B cell (primary cell): ENCODE measurements around the gene CA5A. TPM values are rescaled to one million over a fixed set of nuclear protein-coding genes. Genes with fewer than 3 reads are reported as not detected.

Experiments used
- ATAC-seq: fragments of 200-7000 bp; cut with Tn5 transposase; one replicate; pipeline ENCODE4 v1.10.0; 2021; ENCODE audit warnings: low read depth, mild to moderate bottlenecking, moderate number of reproducible peaks, moderate library complexity
- CTCF ChIA-PET: fragments of 350-600 bp; sonication (Branson Sonifier 250); formaldehyde crosslinking; loops from one replicate; lab custom pipeline; 2021; ENCODE audit warnings: antibody characterized with exemption, inconsistent platforms; lab: Charles Lee
- POLR2A ChIA-PET: fragments of 350-600 bp; sonication (Branson Sonifier 250); formaldehyde crosslinking; loops from one replicate; lab custom pipeline; 2021; ENCODE audit warnings: antibody characterized with exemption; lab: Charles Lee
- DNase-seq: peaks from one replicate; pipeline ENCODE4 v3.0.0; 2013
- H2AFZ ChIP-seq: 2 replicates; pipeline ENCODE4 v1.6.1; 2012; ENCODE audit warnings: mild to moderate bottlenecking, low read depth, low read length; ENCODE audit not compliant: insufficient read depth, poor library complexity, severe bottlenecking
- H3K27ac ChIP-seq, 2 donors: 1 replicate in 1 of 2; 2 replicates in 1 of 2; pipeline ENCODE4 v1.5.1; 2012 to 2013; ENCODE audit warnings: low read length in 2 of 2, mild to moderate bottlenecking in 2 of 2, moderate library complexity in 1 of 2
- H3K27me3 ChIP-seq, 4 experiments: fragments of 200-600 bp in 1 of 4; sonication (generic) in 1 of 4; replicated peaks in 1 of 4; 1 replicate in 2 of 4; 2 replicates in 2 of 4; pipeline versions ENCODE4 v1.6.1 to v1.7.0; 2013 to 2016; ENCODE audit warnings: low read length in 3 of 4, mild to moderate bottlenecking in 2 of 4, mixed read lengths in 1 of 4, moderate library complexity in 1 of 4; ENCODE audit not compliant: insufficient read depth in 4 of 4, control insufficient read depth in 3 of 4; ENCODE audit errors: control extremely low read depth in 1 of 4
- H3K36me3 ChIP-seq, 2 experiments: replicated peaks in 1 of 2; 1 replicate in 1 of 2; 2 replicates in 1 of 2; pipeline versions ENCODE4 v1.6.1 to v1.7.1; 2013; ENCODE audit warnings: low read length in 1 of 2; ENCODE audit not compliant: insufficient read depth in 2 of 2, control insufficient read depth in 1 of 2; ENCODE audit errors: control extremely low read depth in 1 of 2, extremely low read depth in 1 of 2
- H3K4me1 ChIP-seq, 2 donors: fragments of 200-600 bp in 1 of 2; sonication (generic) in 1 of 2; 1 replicate in 1 of 2; 2 replicates in 1 of 2; pipeline versions ENCODE4 v1.5.1 to v1.6.1; 2013 to 2017; ENCODE audit warnings: low read length in 2 of 2; ENCODE audit not compliant: control insufficient read depth in 2 of 2, insufficient read depth in 2 of 2
- H3K4me2 ChIP-seq: replicated peaks from 2 replicates; pipeline ENCODE3; 2012; ENCODE audit warnings: mild to moderate bottlenecking, low read depth, low read length; ENCODE audit not compliant: poor library complexity, severe bottlenecking
- H3K4me3 ChIP-seq, 5 experiments: fragments of 200-600 bp in 1 of 5; sonication (generic) in 1 of 5; 1 replicate in 3 of 5; 2 replicates in 2 of 5; pipeline versions ENCODE4 v1.5.1 to v1.7.0; 2011 to 2016; ENCODE audit warnings: low read length in 4 of 5, mild to moderate bottlenecking in 4 of 5, low read depth in 2 of 5, control low read depth in 1 of 5, moderate library complexity in 1 of 5; ENCODE audit not compliant: insufficient read depth in 1 of 5; ENCODE audit errors: control extremely low read depth in 1 of 5, extremely low read depth in 1 of 5
- H3K79me2 ChIP-seq: fragments of 200-600 bp; sonication (generic); one replicate; pipeline ENCODE4 v1.6.0; 2016; ENCODE audit warnings: low read length; ENCODE audit not compliant: control insufficient read depth, insufficient read depth
- H3K9ac ChIP-seq: fragments of 200-600 bp; sonication (generic); 2 replicates; pipeline ENCODE4 v1.6.1; 2017; ENCODE audit warnings: mild to moderate bottlenecking, low read length, moderate library complexity
- H3K9me3 ChIP-seq, 3 donors: one replicate each; pipeline versions ENCODE4 v1.6.1 to v1.7.1; 2013; ENCODE audit warnings: low read length in 2 of 3; ENCODE audit not compliant: control insufficient read depth in 2 of 3, insufficient read depth in 1 of 3; ENCODE audit errors: control extremely low read depth in 1 of 3
- H4K20me1 ChIP-seq: 2 replicates; pipeline ENCODE4 v1.6.0; 2012; ENCODE audit warnings: mild to moderate bottlenecking, low read length; ENCODE audit not compliant: insufficient read depth, control insufficient read depth, poor library complexity, severe bottlenecking
- H3K27ac Mint-ChIP-seq: one replicate; pipeline ENCODE4 v1.8.0; 2021; ENCODE audit warnings: mixed read lengths
- H3K27me3 Mint-ChIP-seq: one replicate; pipeline ENCODE4 v1.8.0; 2021; ENCODE audit warnings: mixed read lengths
- H3K4me1 Mint-ChIP-seq: one replicate; pipeline ENCODE4 v1.8.0; 2021; ENCODE audit warnings: mixed read lengths
- H3K4me3 Mint-ChIP-seq: one replicate; pipeline ENCODE4 v1.8.0; 2021; ENCODE audit warnings: mixed read lengths
- H3K9me3 Mint-ChIP-seq: one replicate; pipeline ENCODE4 v1.8.0; 2022; ENCODE audit warnings: mixed read lengths; ENCODE audit not compliant: insufficient read depth
- EZH2 ChIP-seq: IDR thresholded peaks from 2 replicates; pipeline ENCODE4 v1.6.1; 2012; ENCODE audit warnings: borderline replicate concordance, low read depth, mild to moderate bottlenecking, moderate library complexity, low read length; ENCODE audit not compliant: insufficient read depth, poor library complexity, severe bottlenecking
- WGBS: methylation state at CpG from one replicate; pipeline ENCODE4 v1.1.5; 2013; ENCODE audit warnings: missing lambda C conversion rate; ENCODE audit not compliant: insufficient coverage; 5-methylcytosine and 5-hydroxymethylcytosine counted together
- intact Hi-C: fragments of 100-400 bp; cut with micrococcal nuclease; formaldehyde crosslinking; loops from one replicate; pipeline ENCODE4 v1.10.0; 2022
- polyA plus RNA-seq: library from polyadenylated mRNA; depleted of rRNA; stranded (reverse); fragments of >200 nt; gene quantifications from 2 replicates; pipeline ENCODE4 v1.2.3, GENCODE V29; 2012
- total RNA-seq, 2 donors: library from RNA; stranded (reverse); fragments of 120-200 nt in 1 of 2; gene quantifications; 1 replicate in 1 of 2; 2 replicates in 1 of 2; pipeline versions ENCODE4 v1.2.3 to v1.2.4, GENCODE V29; 2013 to 2022
- TF ChIP-seq, protein P1 (sequence below): fragments of 200-600 bp; IDR thresholded peaks from one replicate; pipeline ENCODE4 v1.8.0; 2022; ENCODE audit warnings: antibody characterized with exemption, mild to moderate bottlenecking

CA5A gene
- total and polyA plus RNA-seq, 2 donors (not counting 1 experiment from before 2014, with no cell fraction given), result 0.27 TPM; not detected in 1

DNA sequence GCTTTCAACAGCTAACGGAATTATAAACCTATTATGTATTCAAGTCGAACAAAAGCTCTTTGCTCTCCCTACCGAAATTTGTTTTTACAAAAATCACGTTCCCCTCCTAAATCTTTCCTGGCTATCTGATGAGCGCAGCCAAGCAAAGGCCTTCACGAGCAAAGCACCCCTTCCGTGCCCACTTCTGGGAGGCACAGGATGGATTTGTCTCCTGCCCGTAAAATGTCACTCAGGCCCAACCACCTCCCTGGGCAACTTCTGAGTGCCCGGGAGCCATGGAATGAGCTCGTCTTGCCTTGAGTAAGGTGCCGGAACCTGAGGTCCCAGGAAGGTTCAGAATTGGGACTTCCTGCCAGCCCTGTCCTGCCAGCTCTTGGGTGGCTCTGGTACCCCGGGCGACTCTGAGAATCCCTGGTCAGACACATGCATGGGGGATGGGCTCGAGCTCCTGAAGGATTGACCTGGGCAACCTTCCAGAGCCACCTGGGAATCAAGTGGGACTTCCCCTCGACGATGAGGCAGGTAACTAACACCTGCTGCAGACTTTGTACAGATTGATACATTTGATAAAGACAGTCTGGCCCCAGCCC lies 86.8 kb downstream of the CA5A start:
- POLR2A ChIA-PET, result interaction anchor here (0.6 to 1.9 kb wide), 2 partner anchors 22 to 91 kb away, joined by 4 read pairs; no protein-coding TSS in a partner anchor
- WGBS, result 92% methylated on average over 16 of the region's 16 CpGs
- CTCF ChIA-PET, result interaction anchor here (0.5 to 5.3 kb wide), 32 partner anchors 8 to 589 kb away, joined by 3 to 72 read pairs (median 4); partner anchors contain the start of gene SLC7A5
- TF ChIP-seq, protein P1, sequence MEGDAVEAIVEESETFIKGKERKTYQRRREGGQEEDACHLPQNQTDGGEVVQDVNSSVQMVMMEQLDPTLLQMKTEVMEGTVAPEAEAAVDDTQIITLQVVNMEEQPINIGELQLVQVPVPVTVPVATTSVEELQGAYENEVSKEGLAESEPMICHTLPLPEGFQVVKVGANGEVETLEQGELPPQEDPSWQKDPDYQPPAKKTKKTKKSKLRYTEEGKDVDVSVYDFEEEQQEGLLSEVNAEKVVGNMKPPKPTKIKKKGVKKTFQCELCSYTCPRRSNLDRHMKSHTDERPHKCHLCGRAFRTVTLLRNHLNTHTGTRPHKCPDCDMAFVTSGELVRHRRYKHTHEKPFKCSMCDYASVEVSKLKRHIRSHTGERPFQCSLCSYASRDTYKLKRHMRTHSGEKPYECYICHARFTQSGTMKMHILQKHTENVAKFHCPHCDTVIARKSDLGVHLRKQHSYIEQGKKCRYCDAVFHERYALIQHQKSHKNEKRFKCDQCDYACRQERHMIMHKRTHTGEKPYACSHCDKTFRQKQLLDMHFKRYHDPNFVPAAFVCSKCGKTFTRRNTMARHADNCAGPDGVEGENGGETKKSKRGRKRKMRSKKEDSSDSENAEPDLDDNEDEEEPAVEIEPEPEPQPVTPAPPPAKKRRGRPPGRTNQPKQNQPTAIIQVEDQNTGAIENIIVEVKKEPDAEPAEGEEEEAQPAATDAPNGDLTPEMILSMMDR, result no peak
- no peak for TF ChIP-seq EZH2
- H3K4me2 ChIP-seq, result no peak overlapping the region
- H3K4me3 Mint-ChIP-seq, result no peak overlapping the region
- no peak overlapping the region for H3K27ac Mint-ChIP-seq
- no peak overlapping the region for H3K4me3 ChIP-seq
- ATAC-seq (no peak), DNase-seq (no peak)
- no peaks in the 10 kb centered on the region for H3K27me3 Mint-ChIP-seq
- no peaks in the 10 kb centered on the region for H3K9me3 ChIP-seq
- intact Hi-C loops, result loop anchor here (1.0 to 5.0 kb wide), 4 partner anchors 22 to 587 kb away; no protein-coding TSS in a partner anchor
- no peaks in the 10 kb centered on the region for H3K27me3 ChIP-seq
- H3K9ac ChIP-seq, result no peak overlapping the region
- peaks cover 9% of the 10 kb centered on the region for H3K79me2 ChIP-seq
- peaks cover 0 to 2% of the 10 kb centered on the region in 2 experiments for H3K36me3 ChIP-seq
- peaks cover 0 to 17% of the 10 kb centered on the region in 2 donors for H3K4me1 ChIP-seq
- H4K20me1 ChIP-seq, result no peaks in the 10 kb centered on the region
- H2AFZ ChIP-seq, result no peak overlapping the region
- peaks cover 13% of the 10 kb centered on the region for H3K4me1 Mint-ChIP-seq
- H3K27ac ChIP-seq, result no peak overlapping the region
- no peaks in the 10 kb centered on the region for H3K9me3 Mint-ChIP-seq

DNA sequence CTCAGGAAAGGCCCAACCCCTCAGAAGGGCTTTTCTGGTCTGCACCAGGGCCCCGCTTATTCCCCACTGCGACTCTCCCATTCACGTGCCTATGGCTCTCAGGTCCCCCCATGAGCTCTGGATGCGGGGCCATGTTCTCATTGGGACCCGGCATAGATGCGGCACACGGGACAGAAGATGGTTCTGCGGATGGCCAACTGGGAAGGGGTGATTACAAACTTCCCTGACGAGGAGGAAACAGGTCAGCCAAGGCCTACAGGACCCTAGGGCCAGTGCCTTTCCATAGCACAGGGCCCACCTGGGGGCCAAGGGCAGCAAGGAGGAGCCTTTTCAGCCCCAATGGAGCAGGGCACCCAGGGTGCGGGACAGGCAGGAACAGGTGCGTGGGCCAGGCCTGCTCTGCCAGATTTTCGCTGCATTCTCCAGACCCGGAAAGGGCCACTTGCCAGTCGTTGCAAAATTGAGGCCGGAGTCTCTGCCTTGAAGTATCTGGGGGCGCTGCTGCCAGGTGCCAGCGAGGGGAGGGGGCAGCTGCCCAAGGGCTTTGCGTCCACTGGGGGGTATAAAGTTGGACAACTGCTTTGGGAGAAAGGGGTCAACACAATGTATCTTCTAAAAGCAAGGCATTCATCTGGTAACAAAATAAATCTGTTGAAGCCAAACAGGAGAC lies 87.5 kb downstream of the CA5A start:
- Histone ChIP-seq H3K9ac (no peak overlapping the region), H2AFZ (no peak overlapping the region), H3K79me2 (peaks cover 11% of the 10 kb centered on the region), H3K27me3 (no peaks in the 10 kb centered on the region), H4K20me1 (no peaks in the 10 kb centered on the region), H3K4me2 (no peak overlapping the region), H3K4me3 (no peak overlapping the region), H3K27ac (no peak overlapping the region), H3K36me3 (peaks cover 0 to 2% of the 10 kb centered on the region in 2 experiments), H3K9me3 (no peaks in the 10 kb centered on the region), H3K4me1 (peaks cover 0 to 14% of the 10 kb centered on the region in 2 donors)
- intact Hi-C loops, result no loop called here
- no peak overlapping the region for H3K4me3 Mint-ChIP-seq
- WGBS, result 94% methylated on average over 18 of the region's 18 CpGs
- peaks cover 11% of the 10 kb centered on the region for H3K4me1 Mint-ChIP-seq
- no peaks in the 10 kb centered on the region for H3K27me3 Mint-ChIP-seq
- H3K27ac Mint-ChIP-seq, result no peak overlapping the region
- no peaks in the 10 kb centered on the region for H3K9me3 Mint-ChIP-seq
- POLR2A ChIA-PET, result interaction anchor here (1.9 kb wide), 1 partner anchor 23 kb away, joined by 4 read pairs; no protein-coding TSS in a partner anchor
- DNase-seq (no peak), ATAC-seq (no peak)
- TF ChIP-seq, protein P1, result no peak
- no peak for TF ChIP-seq EZH2
- CTCF ChIA-PET, result interaction anchor here (0.7 to 5.3 kb wide), 22 partner anchors 11 to 589 kb away, joined by 3 to 72 read pairs (median 5); partner anchors contain the start of gene SLC7A5
